ENCODE data around the gene MEF2D. TPM values are rescaled to one million over a fixed set of nuclear protein-coding genes. Genes with fewer than 3 reads are reported as not detected.

The MEF2D gene
- total RNA-seq, 1 experiment from 2014 or later: 18.7 TPM

GRCh38 chr1:156491151-156491949 lies 9.2 kb downstream of the MEF2D start:
- Mint-ChIP-seq H3K27ac (peak overlapping the region in 2 of 3 experiments; percentile 80 to 90; a peak in 5 of 7 replicates), H3K27me3 (ENCODE audit: low read depth) (no peaks in the 10 kb centered on the region), H3K9me3 (no peaks in the 10 kb centered on the region), H3K36me3 (ENCODE audit: insufficient read depth in 1 of 3, low read depth in 3 of 3) (peaks cover 0 to 5% (median 2%) of the 10 kb centered on the region in 3 experiments; a peak in 3 of 7 replicates), H3K4me1 (peaks cover 67 to 86% of the 10 kb centered on the region in 2 experiments), H3K4me3 (peak overlapping the region in 1 of 2 experiments; percentile 32; a peak in 1 of 5 replicates)
- Histone ChIP-seq H3K9me3 (ENCODE audit: control insufficient read depth, low read depth, low read length) (no peaks in the 10 kb centered on the region), H3K79me1 (ENCODE audit: insufficient read depth, low read depth, low read length, poor library complexity, severe bottlenecking) (no peaks in the 10 kb centered on the region), H3K14ac (ENCODE audit: insufficient read depth, low read length) (no peak overlapping the region), H3K23me2 (ENCODE audit: insufficient read length, low read depth, low read length, poor library complexity, severe bottlenecking) (no peaks in the 10 kb centered on the region), H3K79me2 (ENCODE audit: insufficient read depth, low read length) (peaks cover under 1% of the 10 kb centered on the region; the same call in 1 of the 2 replicates), H3K4me1 (ENCODE audit: insufficient read depth, low read length) (peaks cover 19% of the 10 kb centered on the region), H4K8ac (replicated peaks; ENCODE audit: insufficient read length, low read depth, low read length) (no peak overlapping the region), H3T11ph (ENCODE audit: low read length) (no peak overlapping the region), H3K4ac (ENCODE audit: low read depth, low read length) (no peak overlapping the region), H3K9ac (ENCODE audit: extremely low read depth, insufficient read length, low read length) (no peak overlapping the region), H2BK12ac (ENCODE audit: insufficient read length, low read depth, low read length) (no peak overlapping the region), H4K5ac (ENCODE audit: insufficient read length, low read depth, low read length) (no peak overlapping the region), H2AFZ (ENCODE audit: low read length) (no peak overlapping the region), H3K23ac (ENCODE audit: insufficient read length, low read depth, low read length) (no peak overlapping the region), H3K4me2 (ENCODE audit: insufficient read depth, insufficient read length, low read length) (peak overlapping the region; percentile 41), H3K18ac (ENCODE audit: insufficient read length, low read depth, low read length) (no peak overlapping the region), H4K91ac (ENCODE audit: insufficient read length, low read depth, low read length) (no peak overlapping the region), H3K27ac (ENCODE audit: insufficient read length, low read depth, low read length) (no peak overlapping the region), H4K20me1 (ENCODE audit: control insufficient read depth, insufficient read depth, insufficient read length) (no peaks in the 10 kb centered on the region), H2BK20ac (ENCODE audit: low read depth, low read length, poor library complexity, severe bottlenecking) (no peak overlapping the region), H2AK5ac (ENCODE audit: insufficient read length, low read length) (no peak overlapping the region), H3K56ac (ENCODE audit: insufficient read length, low read depth, low read length) (no peak overlapping the region), H3K27me3 (ENCODE audit: insufficient read depth, low read length) (no peaks in the 10 kb centered on the region), H2BK120ac (ENCODE audit: low read depth, low read length, poor library complexity, severe bottlenecking) (no peak overlapping the region), H2BK5ac (ENCODE audit: insufficient read length, low read length) (no peak overlapping the region), H2BK15ac (ENCODE audit: low read depth, low read length) (no peak overlapping the region)
- no CpG with 5 or more reads among the region's 6 CpGs for WGBS (ENCODE audit: extremely low coverage, insufficient read length, low lambda C conversion rate)
- DNase-seq: peak; percentile 28
- TF ChIP-seq CTCF (conservative IDR thresholded peaks at IDR 0.05): no peak
